ENCODE data around the gene SEC14L1.

- no peak for TF ChIP-seq GATA2 (IDR thresholded peaks at IDR 0.05; ENCODE audit: low read depth, low read length)
- no peak for TF ChIP-seq GATA3 (IDR thresholded peaks at IDR 0.05; ENCODE audit: low read depth, low read length)
These were observed 24.8 kb upstream of the SEC14L1 start for GRCh38 chr17:77115947-77116346.

Data from SH-SY5Y (cell line).